ENCODE results near the gene SESN1. TPM values are rescaled to one million over a fixed set of nuclear protein-coding genes. Genes with fewer than 3 reads are reported as not detected.

SESN1 gene
- total RNA-seq, 1 donor from 2014 or later = 63.1 TPM

DNA sequence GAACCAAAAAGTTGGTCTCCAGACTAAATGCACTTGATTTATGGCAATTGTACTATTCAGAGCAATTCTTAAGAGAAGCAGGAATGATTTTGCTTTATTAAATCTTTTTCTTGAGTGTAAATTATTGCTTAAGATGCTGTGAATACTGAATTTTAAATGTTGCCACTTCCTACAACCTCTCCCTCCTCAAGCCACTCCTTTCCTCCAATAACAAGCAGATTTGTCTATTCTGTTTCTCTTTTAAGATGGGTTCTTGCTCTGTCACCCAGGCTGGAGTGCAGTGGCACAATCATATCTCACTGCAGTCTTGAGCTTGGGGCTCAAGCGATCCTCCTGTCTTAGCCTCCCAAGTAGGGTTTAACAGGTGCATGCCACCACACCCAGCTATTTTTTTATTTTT lies 65.3 kb downstream of the SESN1 start:
- DNase-seq (ENCODE audit: low spot score) = no peak

GRCh38 chr6:109028439-109028838 lies 66.2 kb downstream of the SESN1 start:
- DNase-seq (ENCODE audit: low spot score) = no peak

GRCh38 chr6:109027964-109028363 lies 66.7 kb downstream of the SESN1 start:
- no peak for DNase-seq (ENCODE audit: low spot score)

DNA sequence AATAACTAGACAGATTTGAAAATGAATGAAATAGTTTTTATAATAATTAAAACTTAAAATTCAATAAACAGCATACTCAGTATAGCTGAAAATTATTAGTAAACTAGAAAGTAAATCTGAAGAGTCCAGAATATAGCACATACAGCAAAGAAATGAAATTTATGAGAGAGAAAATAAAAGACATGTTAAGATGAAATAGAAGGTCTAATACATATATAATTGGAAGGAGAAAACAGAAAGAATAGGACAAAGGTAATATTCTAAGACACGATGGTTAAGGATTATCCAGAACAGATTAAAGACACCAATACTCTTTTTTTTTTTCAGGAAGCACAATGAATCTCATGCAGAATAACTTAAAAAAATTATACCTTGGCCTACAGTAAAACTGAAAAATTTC lies 69.0 kb downstream of the SESN1 start:
- no peak for DNase-seq (ENCODE audit: low spot score)

GRCh38 chr6:109024784-109025183 lies 69.9 kb downstream of the SESN1 start:
- DNase-seq (ENCODE audit: low spot score) = no peak

- no peak for DNase-seq (ENCODE audit: low spot score)
Measured at GRCh38 chr6:109024368-109024767, 70.3 kb downstream of the SESN1 start.

- DNase-seq (ENCODE audit: low spot score) = no peak
Measured at GRCh38 chr6:109023356-109023925, 71.2 kb downstream of the SESN1 start.

DNA sequence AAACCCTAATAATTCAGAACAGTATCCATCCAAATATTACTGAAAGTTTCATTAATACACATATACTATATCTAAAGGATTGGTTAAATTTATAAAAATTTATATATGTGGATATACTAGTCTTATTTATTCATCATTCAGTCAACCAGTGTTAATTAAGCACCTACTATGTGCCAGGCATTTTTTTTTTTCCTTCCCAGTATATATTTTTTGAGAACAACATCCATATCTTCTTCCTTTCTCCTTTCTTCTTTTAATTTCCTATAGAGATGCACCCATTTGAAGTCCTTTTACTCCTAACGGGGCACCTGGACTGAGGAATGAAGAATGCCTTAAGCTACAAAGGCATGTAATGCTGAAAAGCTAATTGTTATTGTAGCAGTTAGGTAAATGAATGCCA lies 72.8 kb downstream of the SESN1 start:
- DNase-seq (ENCODE audit: low spot score) = no peak

DNA sequence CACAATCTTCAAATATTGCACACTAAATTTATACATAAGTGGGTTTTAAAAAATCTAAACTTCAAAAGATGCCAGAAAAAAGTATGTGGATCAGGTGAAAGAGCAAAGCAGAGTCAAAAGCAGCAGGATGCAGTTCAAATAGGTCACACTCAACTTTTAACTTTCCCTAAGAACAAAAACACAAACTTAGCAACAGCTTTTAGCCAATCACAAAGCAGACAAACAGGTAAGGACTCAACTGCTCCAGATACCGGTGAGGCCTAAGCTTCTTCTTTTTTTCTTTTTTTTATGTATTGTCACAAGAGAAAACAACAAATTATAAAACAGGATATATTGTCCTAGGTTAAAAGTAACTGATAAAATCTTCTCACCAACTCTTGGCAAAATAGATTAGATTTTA lies 74.7 kb downstream of the SESN1 start:
- DNase-seq (ENCODE audit: low spot score) = no peak

DNA sequence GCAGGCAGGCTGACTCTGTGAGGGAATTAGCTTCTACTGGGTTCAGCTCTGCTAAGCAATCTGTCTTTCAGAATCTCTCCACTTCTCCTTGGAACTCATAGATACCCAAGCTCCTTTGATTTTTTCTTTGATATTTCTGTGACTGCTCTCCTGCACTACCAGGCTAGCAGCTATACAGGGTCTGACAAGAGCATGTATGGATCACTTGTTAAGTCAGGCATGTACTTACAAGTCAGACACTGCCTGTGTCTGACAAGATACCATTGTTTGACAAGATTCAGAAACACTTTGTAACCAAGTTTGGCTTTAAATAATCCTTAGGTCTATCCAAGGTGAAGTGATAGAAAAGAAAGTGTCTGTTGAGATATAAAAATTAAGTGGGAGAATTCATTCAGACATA lies 79.5 kb downstream of the SESN1 start:
- peak; percentile 69 for DNase-seq (ENCODE audit: low spot score)

DNA sequence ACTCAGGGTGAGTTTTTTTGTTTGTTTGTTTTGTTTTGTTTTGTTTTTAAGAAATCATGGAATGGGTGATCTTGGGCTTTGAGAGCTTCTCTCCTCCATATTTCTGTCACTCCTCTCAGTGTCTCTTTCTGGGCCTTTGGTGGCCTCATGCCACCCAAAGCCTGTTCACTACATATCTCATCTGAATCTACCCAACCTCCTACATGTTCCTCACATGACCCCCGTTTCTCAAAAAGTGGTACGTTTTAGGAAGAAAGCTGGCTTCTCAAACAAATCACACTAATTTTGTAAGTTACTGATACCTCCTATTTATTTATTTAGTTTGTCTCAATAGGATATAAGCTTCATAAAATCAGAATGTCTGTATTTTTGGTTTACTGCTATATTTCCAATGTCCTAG lies 80.0 kb downstream of the SESN1 start:
- DNase-seq (ENCODE audit: low spot score) = no peak

- peak; percentile 45 for DNase-seq (ENCODE audit: low spot score)
Measured at GRCh38 chr6:109013656-109014305, 80.9 kb downstream of the SESN1 start.

DNA sequence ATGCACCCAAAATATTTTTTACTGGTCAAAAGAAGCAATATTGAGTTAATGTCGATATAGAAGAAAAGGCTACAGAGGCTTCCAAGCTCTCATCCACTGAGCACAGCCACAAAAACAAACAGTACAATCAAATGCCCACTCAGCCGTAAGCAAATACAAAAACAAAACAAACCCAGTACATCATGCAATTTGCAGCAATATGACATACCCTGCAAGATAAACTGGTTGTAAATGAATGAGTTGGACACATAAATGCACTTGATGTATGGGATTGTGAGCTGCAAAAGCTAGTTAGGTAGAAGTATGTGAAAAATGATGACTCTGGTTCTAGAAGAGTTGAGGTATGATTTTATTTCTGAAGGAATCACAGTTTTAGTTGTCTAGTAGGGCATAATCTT lies 83.9 kb downstream of the SESN1 start:
- no peak for DNase-seq (ENCODE audit: low spot score)

DNA sequence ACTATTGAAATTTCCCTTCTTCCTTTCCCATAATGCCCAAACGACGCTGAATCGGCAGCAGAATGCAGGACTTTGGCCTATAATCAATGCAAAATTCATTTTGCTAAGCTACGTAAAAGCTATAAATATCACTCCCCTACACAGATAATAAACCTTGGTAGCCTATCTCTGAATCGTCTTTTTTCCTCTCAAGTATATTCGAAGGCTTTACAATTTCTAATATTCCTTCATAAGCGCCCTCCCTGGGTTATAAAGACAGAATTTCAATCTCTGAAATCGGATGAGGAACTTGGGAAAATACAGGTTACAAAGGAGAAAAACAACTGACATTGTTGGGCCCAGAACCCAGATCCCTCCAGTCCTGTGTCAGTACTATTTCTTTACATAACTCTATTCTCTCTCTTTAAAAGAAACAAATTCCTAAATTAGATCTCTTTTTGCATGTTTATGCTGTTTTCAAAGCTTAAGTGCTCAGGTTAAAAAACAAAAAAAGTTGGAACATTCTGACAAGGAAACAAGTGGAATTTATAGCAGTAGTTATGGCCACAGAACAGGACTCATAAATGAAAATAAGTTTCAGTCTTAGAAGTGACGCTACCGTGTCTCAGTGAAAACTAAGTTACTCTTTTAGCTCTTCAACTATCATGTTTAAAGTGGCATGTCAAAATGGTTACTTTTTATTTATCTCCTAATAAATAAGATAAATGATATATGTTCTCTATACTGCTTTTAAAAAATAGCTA lies 84.5 kb downstream of the SESN1 start:
- no peak for DNase-seq (ENCODE audit: low spot score)

GRCh38 chr6:109009236-109009961 lies 85.2 kb downstream of the SESN1 start:
- DNase-seq (ENCODE audit: low spot score) = peak; percentile 92

DNA sequence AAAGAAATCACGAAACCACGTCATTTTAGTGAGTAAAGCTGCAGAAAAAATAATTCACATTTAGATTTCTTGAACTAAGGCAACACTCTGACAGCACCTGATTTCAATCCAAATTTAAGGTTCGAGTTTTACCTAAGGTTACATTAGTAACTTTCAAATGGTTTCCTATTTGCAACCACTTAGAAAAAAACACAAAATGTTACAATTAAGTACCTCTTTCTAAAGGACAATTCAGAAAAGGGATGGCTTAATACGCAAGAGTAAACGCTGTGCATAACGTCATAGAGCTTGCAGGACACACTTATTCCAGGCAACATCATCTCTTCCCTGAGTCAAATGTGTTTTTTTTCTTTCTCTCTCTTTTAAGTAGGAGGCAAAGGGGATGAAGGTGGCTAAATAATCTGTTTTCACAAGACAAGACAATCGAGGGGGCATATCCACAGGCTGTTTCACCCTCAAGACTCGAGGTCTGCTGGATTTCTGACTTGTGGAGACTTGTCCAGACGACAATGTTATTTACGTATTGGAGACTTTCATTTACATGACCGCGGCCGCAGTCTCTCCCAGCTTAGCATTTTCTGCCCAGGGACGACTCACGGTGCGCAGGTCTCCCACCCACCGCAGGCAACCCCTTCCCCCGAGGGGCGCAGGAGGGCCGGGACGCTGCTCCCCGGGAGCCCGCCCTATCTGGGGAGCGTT lies 86.0 kb downstream of the SESN1 start:
- peak; percentile 63 for DNase-seq (ENCODE audit: low spot score)

GRCh38 chr6:109008054-109008453 lies 86.6 kb downstream of the SESN1 start:
- DNase-seq (ENCODE audit: low spot score) = no peak

DNA sequence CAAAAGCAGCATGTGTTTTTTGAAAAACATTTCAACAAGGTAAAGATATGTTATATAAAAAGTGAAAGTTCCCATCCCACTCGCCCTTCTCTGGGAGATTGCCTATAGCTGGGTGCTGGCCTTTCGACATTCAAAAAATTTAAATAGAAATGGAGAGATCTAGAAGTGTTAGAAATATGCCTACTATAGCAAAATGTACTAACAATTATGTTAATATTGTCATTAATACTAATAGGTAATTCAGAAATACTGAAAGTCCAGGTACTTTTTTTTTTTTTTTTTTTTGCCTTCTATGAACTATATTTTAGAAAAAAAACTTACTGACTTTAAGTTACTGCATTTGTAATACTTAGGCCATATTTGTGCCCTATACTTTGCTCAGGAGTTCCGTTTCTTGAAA lies 87.1 kb downstream of the SESN1 start:
- no peak for DNase-seq (ENCODE audit: low spot score)

- no peak for DNase-seq (ENCODE audit: low spot score)
Measured at GRCh38 chr6:109006818-109007217, 87.8 kb downstream of the SESN1 start.

DNA sequence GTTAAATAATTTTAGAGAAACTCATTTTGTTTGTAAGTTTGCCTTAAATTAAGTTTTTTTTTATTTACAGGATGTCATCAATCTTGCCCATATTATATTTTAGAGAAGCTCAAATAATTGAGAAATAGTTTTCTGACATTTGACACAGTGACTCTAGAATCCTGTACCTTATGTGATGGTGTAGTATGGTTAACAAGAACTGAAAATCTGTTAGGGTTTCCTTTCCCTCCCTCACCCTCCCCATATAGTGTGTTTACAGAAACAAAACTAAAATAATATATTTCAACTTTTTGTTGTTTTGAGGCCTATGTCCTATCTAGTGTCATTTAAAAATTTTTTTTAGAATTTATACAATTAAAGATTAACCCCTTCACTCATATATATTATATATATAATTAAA lies 91.8 kb downstream of the SESN1 start:
- no peak for DNase-seq (ENCODE audit: low spot score)

- DNase-seq (ENCODE audit: low spot score) = peak; percentile 70
Measured at GRCh38 chr6:109002051-109002697, 92.5 kb downstream of the SESN1 start.
